Sigmoid colon (tissue), 7 donors: ENCODE data around the gene SMYD2. TPM values are rescaled to one million over a fixed set of nuclear protein-coding genes. Genes with fewer than 3 reads are reported as not detected.
"Not testable (repeated sequence)": the region's sequence is repeated elsewhere in the genome, so short reads cannot be mapped to it uniquely, and the experiment has no call there.

Experiments used
- DNase-seq: peaks from one replicate; pipeline ENCODE4 v3.0.0-alpha.2; 2019
- H3K27ac ChIP-seq, 4 donors: fragments of 200-600 bp; sonication (generic); one replicate each; pipeline ENCODE4 v1.5.1; 2016 to 2019; ENCODE audit warnings: mild to moderate bottlenecking in 1 of 4
- H3K27me3 ChIP-seq, 3 donors: fragments of 200-600 bp; sonication (generic); one replicate each; pipeline ENCODE4 v1.5.1; 2019; ENCODE audit warnings: mild to moderate bottlenecking in 1 of 3
- H3K36me3 ChIP-seq, 4 donors: fragments of 200-600 bp; sonication (generic); one replicate each; pipeline ENCODE4 v1.5.1; 2016 to 2019
- H3K4me1 ChIP-seq, 4 donors: fragments of 200-600 bp; sonication (generic); one replicate each; pipeline ENCODE4 v1.5.1; 2017 to 2019
- H3K4me3 ChIP-seq, 4 donors: fragments of 200-600 bp; sonication (generic); one replicate each; pipeline ENCODE4 v1.5.1; 2017 to 2019; ENCODE audit warnings: mild to moderate bottlenecking in 2 of 4, moderate library complexity in 1 of 4
- H3K9me3 ChIP-seq, 4 donors: fragments of 200-600 bp in 3 of 4; sonication (generic) in 3 of 4; one replicate each; pipeline versions ENCODE4 v1.5.1 to v1.6.1; 2013 to 2019
- CTCF ChIP-seq, 4 experiments: fragments of 450-650 bp in 3 of 4; fragments of 200-600 bp in 1 of 4; IDR thresholded peaks; one replicate each; pipeline ENCODE4 v1.5.1; 2016 to 2019; ENCODE audit warnings: antibody characterized with exemption in 4 of 4, mild to moderate bottlenecking in 3 of 4, moderate library complexity in 2 of 4
- EP300 ChIP-seq, 4 donors: sonication (generic); formaldehyde crosslinking; IDR thresholded peaks; one replicate each; pipeline ENCODE4 v1.6.1; 2017; ENCODE audit warnings: antibody characterized with exemption in 4 of 4
- POLR2A ChIP-seq, 2 donors: fragments of 450-650 bp; IDR thresholded peaks; one replicate each; pipeline ENCODE4 v1.6.1; 2016; ENCODE audit warnings: antibody characterized with exemption in 2 of 2, mild to moderate bottlenecking in 2 of 2, moderate library complexity in 2 of 2
- POLR2AphosphoS5 ChIP-seq, 4 donors: sonication (generic); formaldehyde crosslinking; IDR thresholded peaks; one replicate each; pipeline ENCODE4 v1.6.1; 2017; ENCODE audit warnings: antibody characterized with exemption in 4 of 4
- WGBS, 2 donors: extraction: QIAGEN DNeasy Blood & Tissue Kit; methylation state at CpG; one replicate each; pipeline ENCODE4 v1.1.7; 2013; 5-methylcytosine and 5-hydroxymethylcytosine counted together
- intact Hi-C: fragments of 100-400 bp; cut with DNase I; formaldehyde crosslinking; loops from one replicate; pipeline ENCODE4 v1.15.1; 2023
- polyA plus RNA-seq, 3 donors: library from polyadenylated mRNA; stranded (reverse); fragments of 200-250 nt; gene quantifications; one replicate each; pipeline ENCODE4 v1.2.3, GENCODE V29; 2013
- total RNA-seq, 4 donors: library from RNA; depleted of rRNA; stranded (reverse); fragments of >200 nt; gene quantifications; one replicate each; pipeline ENCODE4 v1.1.0, GENCODE V29; 2016
- donor health status: healthy with polysubstance abuse.
- donor health status: Bipolar disorder and iron deficiency.
- donor health status: healthy.

SMYD2 gene
- total and polyA plus RNA-seq, 7 donors, result 12.5 to 23.4 (median 16.7) TPM

- H3K9me3 ChIP-seq, result no peaks in the 10 kb centered on the region
- no peak overlapping the region for H3K27ac ChIP-seq
- TF ChIP-seq POLR2A (IDR thresholded peaks at IDR 0.05), result no peak
- TF ChIP-seq EP300 (IDR thresholded peaks at IDR 0.05), result no peak
- TF ChIP-seq POLR2AphosphoS5 (IDR thresholded peaks at IDR 0.05), result no peak
- no peak for TF ChIP-seq CTCF (IDR thresholded peaks at IDR 0.05)
- H3K36me3 ChIP-seq, result no peaks in the 10 kb centered on the region
- WGBS, 2 donors, result 51 to 65% methylated on average over 2 of the region's 2 CpGs
- H3K4me3 ChIP-seq, result no peak overlapping the region
- no peak for DNase-seq
- intact Hi-C loops, result no loop called here
- H3K4me1 ChIP-seq, result no peaks in the 10 kb centered on the region
- peaks cover 0 to 71% (median 23%) of the 10 kb centered on the region in 3 donors for H3K27me3 ChIP-seq
Observed at GRCh38 chr1:214270097-214270650, 10.8 kb upstream of the SMYD2 start.

DNA sequence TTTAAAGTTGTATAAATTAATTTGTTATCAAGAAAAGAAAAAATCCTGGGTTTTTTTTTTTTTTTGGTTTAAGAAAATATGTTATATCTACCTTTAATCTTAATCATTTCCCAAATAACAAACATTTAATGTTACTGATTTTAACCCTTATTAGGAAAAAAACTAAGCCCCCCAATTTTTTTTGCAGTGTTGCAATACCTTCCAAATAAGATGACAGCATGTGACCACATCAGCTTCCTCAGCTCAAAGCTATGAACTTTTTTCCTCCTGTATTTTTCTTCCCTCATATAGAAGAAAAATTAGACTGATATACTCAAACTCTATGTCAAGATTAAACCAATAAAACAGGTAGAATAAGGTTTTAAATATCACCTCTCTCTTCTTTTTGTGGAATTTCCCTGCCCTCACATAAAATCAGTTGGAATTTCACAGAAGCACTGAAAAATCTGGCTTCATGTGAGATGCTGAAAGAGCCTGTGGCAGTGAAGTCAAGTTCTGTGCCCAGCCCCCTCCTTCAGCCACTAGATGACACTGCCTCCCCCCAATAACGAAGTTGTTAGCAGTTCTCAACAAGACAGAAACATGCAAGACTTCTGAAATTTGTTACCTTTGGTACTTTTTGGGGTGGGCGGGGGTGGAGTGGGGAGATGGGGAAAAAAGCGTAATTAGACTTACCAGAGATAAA lies 9.6 kb upstream of the SMYD2 start:
- Histone ChIP-seq H3K27me3 (peaks cover 0 to 59% (median 23%) of the 10 kb centered on the region in 3 donors), H3K4me3 (no peak overlapping the region), H3K9me3 (no peaks in the 10 kb centered on the region), H3K27ac (no peak overlapping the region), H3K36me3 (no peaks in the 10 kb centered on the region), H3K4me1 (no peaks in the 10 kb centered on the region)
- WGBS, 2 donors, result 45 to 51% methylated on average over 3 of the region's 3 CpGs
- TF ChIP-seq CTCF (IDR thresholded peaks at IDR 0.05) (no peak), EP300 (IDR thresholded peaks at IDR 0.05) (no peak), POLR2A (IDR thresholded peaks at IDR 0.05) (no peak), POLR2AphosphoS5 (IDR thresholded peaks at IDR 0.05) (no peak)
- intact Hi-C loops, result no loop called here
- DNase-seq, result no peak

DNA sequence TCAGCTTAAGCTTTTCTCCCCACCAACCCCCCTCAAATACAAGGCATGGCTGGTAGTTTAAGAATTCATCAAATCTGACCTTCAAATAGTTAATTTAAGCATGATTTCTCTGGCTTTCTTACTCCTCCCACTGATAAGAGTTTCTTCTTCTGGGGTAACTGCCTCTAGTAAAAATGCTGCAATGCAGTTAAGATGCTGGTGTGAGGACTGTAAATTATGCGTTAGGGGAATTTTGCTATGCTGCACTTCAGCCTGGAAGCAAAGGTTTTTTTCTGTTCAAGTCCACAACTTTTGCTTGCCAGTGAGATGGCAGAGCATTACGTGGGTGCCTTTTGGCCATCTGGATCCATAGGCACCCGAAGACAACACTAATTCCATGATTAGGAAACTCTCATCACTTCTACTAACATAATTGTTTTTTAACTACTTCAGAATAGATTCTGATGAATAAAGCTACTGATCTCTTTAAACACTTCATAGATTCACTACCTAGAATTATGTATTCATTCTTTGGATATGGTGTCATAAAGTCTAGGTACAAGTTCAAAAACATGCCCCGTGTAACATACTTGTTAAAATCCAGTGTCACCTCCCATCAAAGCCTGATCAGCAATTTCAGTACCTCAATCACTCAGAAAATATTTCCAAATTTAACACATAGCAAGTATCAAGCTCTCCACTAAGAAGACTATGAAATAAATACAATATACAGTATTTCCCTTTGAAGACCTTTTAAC lies 8.8 kb upstream of the SMYD2 start:
- H3K4me3 ChIP-seq, result no peak overlapping the region
- TF ChIP-seq CTCF (IDR thresholded peaks at IDR 0.05), result no peak
- TF ChIP-seq POLR2AphosphoS5 (IDR thresholded peaks at IDR 0.05), result no peak
- no peak for TF ChIP-seq EP300 (IDR thresholded peaks at IDR 0.05)
- no peak for TF ChIP-seq POLR2A (IDR thresholded peaks at IDR 0.05)
- intact Hi-C loops, result no loop called here
- H3K36me3 ChIP-seq, result no peaks in the 10 kb centered on the region
- H3K27me3 ChIP-seq, result peaks cover 0 to 51% (median 18%) of the 10 kb centered on the region in 3 donors
- DNase-seq, result no peak
- no peak overlapping the region for H3K27ac ChIP-seq
- no peaks in the 10 kb centered on the region for H3K4me1 ChIP-seq
- WGBS, 2 donors, result 31 to 58% methylated on average over 4 of the region's 4 CpGs
- no peaks in the 10 kb centered on the region for H3K9me3 ChIP-seq

DNA sequence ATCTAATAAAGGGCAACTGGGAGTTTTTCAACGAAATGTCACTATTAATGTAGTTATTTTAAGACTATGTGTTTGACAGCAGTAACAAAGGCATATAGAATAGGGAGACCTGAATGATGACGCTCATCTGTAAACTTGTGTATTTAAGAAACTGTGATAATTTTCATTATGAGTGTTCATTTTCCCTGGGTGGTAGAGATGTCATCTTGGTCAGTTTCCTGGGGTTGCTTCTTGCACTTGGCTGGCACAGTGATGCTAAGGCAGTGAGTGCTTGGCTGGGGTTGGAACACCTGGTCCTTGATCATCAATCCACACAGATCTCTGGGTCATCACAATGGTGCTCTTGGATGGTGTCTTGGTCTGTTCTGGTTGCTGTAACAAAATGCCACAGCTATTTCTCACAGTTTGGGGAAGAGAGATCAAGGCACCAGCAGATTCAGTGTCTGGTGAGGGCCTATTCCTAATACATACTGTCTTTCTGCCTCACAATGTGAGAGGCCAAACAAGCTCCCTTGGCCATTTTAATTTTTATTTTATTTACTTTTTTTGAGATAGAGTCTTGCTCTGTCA lies 7.9 kb upstream of the SMYD2 start:
- Histone ChIP-seq H3K27ac (no peak overlapping the region), H3K4me3 (no peak overlapping the region), H3K27me3 (peaks cover 0 to 42% (median 13%) of the 10 kb centered on the region in 3 donors), H3K9me3 (no peaks in the 10 kb centered on the region), H3K4me1 (no peaks in the 10 kb centered on the region), H3K36me3 (no peaks in the 10 kb centered on the region)
- intact Hi-C loops, result no loop called here
- TF ChIP-seq CTCF (IDR thresholded peaks at IDR 0.05), result no peak
- TF ChIP-seq EP300 (IDR thresholded peaks at IDR 0.05), result no peak
- TF ChIP-seq POLR2AphosphoS5 (IDR thresholded peaks at IDR 0.05), result no peak
- TF ChIP-seq POLR2A (IDR thresholded peaks at IDR 0.05), result no peak
- WGBS, 2 donors, result 78 to 87% methylated on average over 2 of the region's 2 CpGs
- DNase-seq, result no peak

DNA sequence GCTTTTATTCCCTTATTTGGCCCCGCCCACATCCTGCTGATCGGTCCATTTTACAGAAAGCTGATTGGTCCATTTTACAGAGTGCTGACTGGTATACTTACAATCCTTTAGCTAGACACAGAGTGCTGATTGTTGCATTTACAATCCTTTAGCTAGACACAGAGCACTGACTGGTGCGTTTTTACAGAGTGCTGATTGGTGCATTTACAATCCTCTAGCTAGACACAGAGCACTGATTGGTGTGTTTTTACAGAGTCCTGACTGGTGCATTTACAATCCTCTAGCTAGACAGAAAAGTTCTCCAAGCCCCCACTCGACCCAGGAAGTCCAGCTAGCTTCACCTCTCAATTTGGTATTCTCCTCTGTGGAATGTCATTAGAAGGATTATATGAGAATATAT lies 5.3 kb upstream of the SMYD2 start:
- 88 to 91% methylated on average over 4 of the region's 4 CpGs for WGBS, 2 donors
- H3K36me3 ChIP-seq, H3K9me3 ChIP-seq, DNase-seq, H3K27ac ChIP-seq, H3K4me3 ChIP-seq, intact Hi-C loops: not testable (repeated sequence)
- peaks cover 0 to 15% (median 0%) of the 10 kb centered on the region in 3 donors for H3K27me3 ChIP-seq
- H3K4me1 ChIP-seq, result peaks cover 0 to 11% (median 5%) of the 10 kb centered on the region in 4 donors
